GM19025 (cell line): ENCODE measurements around the gene MICAL1.
"Not testable (repeated sequence)": the region's sequence is repeated elsewhere in the genome, so short reads cannot be mapped to it uniquely, and the experiment has no call there.

ENCODE experiments used
- ATAC-seq: cut with Tn5 transposase; IDR thresholded peaks from one replicate; pipeline ENCODE4 v1.9.1; 2021; ENCODE audit warnings: mild to moderate bottlenecking, low read depth, moderate library complexity; ENCODE audit not compliant: unreplicated experiment

Gene MICAL1

DNA sequence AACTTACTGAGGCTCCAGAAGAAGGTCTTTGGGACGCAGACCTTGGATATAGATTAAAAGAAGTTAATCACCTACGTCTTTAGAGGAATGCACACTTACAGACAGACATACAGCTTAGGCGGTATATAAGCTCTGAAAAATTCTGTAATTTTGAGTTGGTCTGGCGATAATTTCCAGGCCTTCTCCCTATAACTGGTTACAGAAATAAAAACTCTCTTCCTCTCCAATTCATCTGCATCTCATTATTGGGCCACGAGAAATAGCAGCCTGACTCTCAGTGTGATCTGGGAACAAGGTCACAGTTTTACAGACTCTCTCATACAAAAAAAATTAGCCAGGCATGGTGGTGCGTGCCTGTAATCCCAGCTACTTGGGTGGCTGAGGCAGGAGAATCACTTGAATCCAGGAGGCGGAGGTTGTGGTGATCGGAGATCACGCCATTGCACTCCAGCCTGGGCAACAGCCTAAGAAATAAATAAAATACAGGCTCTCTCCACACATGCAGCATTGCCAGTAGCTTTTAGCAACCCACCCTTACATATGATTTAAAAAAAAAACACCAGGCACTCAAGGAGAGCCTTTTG is 22.7 kb upstream of the MICAL1 start:
- ATAC-seq: no peak

- ATAC-seq: peak; percentile 63
Measured at GRCh38 chr6:109477725-109478124, 22.2 kb upstream of the MICAL1 start.

GRCh38 chr6:109477184-109477583 is 21.6 kb upstream of the MICAL1 start:
- ATAC-seq: no peak

GRCh38 chr6:109475625-109476024 is 20.1 kb upstream of the MICAL1 start:
- no peak for ATAC-seq

DNA sequence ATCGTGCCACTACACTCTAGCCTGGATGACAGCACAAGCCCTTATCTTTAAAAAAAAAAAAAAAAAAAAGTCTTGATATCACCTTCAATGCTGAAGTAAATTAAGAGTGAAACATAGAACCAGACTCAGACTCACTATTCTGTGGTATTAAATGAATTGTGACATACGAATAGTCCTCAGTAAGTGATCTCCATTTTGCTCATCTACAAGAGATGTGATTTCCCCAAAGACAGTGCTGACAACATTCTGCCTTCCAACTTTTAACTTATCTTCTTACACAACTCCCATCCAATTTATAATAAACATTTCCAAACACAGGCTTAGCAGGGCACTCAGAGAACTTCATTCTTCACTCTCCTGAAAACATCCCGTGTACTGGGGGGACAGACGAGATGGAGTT is 19.4 kb upstream of the MICAL1 start:
- no peak for ATAC-seq

GRCh38 chr6:109473120-109473519 is 17.5 kb upstream of the MICAL1 start:
- ATAC-seq: no peak

DNA sequence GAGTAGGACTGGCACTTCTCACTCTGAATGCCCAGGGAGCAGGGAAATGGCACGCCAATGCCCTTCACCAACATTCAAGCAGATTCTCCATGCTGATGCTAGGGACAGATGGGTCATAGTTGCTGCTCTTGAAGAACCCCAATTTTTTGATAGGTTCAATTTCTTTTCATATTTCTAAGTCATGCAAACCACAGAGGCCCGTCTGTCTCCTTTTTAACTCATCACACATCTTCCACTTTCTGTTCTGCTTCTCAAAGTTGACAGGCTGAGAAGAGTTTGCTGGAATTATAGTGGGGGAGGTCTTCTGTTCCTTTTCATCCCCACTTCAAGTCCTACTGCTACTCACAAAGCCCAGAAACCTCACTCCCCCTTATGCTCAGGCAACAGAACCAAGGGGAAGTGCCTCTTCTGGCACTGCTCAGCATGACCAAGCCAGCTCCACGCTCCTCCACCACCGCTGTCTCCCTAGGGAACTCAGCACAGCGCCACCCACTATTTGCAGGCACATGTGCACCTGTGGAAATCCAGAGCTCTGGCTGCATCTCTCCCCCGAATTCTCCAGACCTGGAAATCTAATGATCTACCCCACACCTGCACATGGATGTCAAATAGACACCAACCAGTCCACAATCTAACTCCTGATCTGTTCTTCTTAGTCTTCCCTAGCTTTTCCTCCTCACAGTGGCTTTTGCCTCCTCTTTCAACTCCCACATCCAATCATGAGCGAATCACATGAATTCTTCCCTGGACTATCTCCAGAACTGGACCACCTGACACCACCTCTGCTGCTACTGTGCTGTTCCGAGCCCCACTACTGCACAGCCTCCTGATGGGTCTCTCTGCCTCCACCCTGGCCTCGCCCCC is 16.8 kb upstream of the MICAL1 start:
- peak; percentile 68 for ATAC-seq

- ATAC-seq: no peak
Measured at GRCh38 chr6:109471105-109471810, 15.7 kb upstream of the MICAL1 start.

GRCh38 chr6:109469591-109470189 is 14.1 kb upstream of the MICAL1 start:
- ATAC-seq: no peak

DNA sequence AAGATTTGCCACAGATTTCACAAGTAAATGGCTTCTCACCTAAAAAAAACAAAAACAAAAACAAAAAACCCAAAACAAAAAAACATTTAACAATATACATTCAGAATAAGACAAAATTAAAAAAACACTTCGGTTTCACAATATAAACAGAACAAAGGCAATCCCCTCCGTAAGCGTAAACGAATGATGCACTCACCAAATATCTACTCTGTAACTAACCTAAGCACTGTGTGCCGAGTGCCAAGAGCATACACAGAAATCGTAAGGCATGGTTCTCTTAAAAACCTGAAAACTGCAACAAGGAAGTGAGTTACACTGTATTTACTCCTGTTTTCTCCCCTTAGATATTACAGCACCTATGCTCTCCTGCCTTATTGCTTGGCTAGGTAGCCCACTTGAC is 12.1 kb upstream of the MICAL1 start:
- ATAC-seq: no peak

GRCh38 chr6:109466212-109466923 is 10.8 kb upstream of the MICAL1 start:
- ATAC-seq: no peak

DNA sequence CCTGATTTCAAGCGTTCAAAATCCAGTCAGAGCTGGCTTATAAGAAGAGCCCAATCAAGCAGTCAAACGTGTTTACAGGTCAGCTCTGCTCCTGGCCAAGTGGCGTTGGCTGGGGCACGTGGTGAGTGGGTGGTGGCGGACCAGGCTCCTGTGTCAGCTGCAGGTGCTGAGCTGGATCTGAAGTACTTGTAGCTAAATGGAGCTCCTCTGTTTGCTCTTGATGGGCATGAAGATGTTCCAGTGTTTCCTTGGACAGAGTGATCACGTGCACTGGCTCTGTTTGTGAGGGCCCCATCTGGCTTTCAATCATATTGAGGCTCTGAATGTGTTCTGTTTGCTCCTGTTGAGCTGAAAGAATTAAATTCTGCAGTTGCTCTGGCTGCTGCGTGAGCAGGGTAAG is 10.2 kb upstream of the MICAL1 start:
- no peak for ATAC-seq

GRCh38 chr6:109461733-109462526 is 6.4 kb upstream of the MICAL1 start:
- ATAC-seq: no peak

GRCh38 chr6:109461205-109461604 is 5.6 kb upstream of the MICAL1 start:
- ATAC-seq: not testable (repeated sequence)

GRCh38 chr6:109460161-109460829 is 4.7 kb upstream of the MICAL1 start:
- no peak for ATAC-seq

GRCh38 chr6:109458774-109459531 is 3.4 kb upstream of the MICAL1 start:
- no peak for ATAC-seq

- ATAC-seq: no peak
Measured at GRCh38 chr6:109457562-109457996, 2.0 kb upstream of the MICAL1 start.
